ENCODE data around the gene RYR2.

The RYR2 gene

DNA sequence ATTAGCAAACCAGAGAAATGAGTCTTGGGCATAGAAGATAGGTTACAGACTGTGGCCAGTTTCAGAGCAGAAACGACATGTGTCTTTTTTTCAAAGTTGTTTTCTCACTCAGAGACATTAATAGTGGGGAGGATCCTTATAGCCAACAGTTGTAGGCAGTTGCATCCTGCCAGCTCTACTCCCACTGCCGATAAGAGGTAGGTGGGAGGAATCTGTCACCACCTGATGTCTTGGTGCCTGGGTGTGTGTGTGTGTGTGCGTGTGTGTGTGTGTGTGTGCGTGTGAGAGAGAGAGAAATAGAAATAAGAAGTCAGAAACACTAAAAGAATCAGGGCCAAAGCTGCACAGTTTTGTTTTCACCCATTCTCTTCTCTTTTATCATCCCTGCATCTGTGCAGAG lies 629.3 kb downstream of the RYR2 start:
- TF ChIP-seq, protein P1, sequence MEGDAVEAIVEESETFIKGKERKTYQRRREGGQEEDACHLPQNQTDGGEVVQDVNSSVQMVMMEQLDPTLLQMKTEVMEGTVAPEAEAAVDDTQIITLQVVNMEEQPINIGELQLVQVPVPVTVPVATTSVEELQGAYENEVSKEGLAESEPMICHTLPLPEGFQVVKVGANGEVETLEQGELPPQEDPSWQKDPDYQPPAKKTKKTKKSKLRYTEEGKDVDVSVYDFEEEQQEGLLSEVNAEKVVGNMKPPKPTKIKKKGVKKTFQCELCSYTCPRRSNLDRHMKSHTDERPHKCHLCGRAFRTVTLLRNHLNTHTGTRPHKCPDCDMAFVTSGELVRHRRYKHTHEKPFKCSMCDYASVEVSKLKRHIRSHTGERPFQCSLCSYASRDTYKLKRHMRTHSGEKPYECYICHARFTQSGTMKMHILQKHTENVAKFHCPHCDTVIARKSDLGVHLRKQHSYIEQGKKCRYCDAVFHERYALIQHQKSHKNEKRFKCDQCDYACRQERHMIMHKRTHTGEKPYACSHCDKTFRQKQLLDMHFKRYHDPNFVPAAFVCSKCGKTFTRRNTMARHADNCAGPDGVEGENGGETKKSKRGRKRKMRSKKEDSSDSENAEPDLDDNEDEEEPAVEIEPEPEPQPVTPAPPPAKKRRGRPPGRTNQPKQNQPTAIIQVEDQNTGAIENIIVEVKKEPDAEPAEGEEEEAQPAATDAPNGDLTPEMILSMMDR (IDR thresholded peaks at IDR 0.05), result no peak

DNA sequence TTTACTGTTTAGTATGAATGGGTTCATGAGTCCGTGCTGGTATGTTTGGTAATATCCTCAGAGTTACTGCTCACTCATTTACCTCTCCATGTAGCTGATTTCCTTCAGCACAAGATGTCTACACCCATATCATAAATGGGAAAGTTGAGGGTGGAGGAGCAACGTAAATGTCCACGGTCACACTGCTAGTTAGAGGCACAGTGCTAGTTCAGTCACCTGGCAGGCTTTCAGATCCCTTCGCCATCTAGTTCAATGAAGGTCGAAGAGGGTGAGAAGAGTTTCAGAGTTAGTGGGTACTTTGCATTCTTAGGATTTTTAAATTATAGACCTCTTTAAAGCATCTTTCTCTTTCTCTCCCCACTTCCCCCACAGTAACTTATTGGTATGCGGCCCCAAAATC lies 630.0 kb downstream of the RYR2 start:
- H3K27ac ChIP-seq, result no peak overlapping the region
- TF ChIP-seq, protein P1 (IDR thresholded peaks at IDR 0.05), result no peak
- no peak overlapping the region for H3K4me3 ChIP-seq
- no peak for DNase-seq (ENCODE audit: low spot score)

More for the DNA sequence above, 629.3 kb downstream of the RYR2 start:
- no peak for DNase-seq (ENCODE audit: low spot score)
- Histone ChIP-seq H3K4me3 (no peak overlapping the region), H3K27ac (no peak overlapping the region)

DNA sequence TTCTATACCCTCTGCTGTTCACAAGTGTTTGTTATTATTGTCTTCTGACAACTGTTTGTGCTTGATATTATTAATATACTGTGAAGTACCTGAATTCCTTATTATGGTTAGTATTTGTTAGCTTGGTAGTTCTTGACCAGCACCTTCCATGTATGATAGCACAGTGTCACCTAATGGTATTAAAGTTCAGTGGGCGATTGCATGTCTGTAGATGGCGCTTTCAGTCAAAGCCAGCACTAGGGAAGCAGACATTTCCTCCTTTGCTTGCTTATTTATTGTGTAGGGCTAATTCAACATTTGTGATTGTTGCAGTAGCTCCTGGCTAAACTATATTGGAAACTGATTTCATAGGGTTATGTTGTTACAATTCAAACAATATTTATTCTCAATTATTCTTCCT lies 630.8 kb downstream of the RYR2 start:
- no peak overlapping the region for H3K4me3 ChIP-seq
- no peak for DNase-seq (ENCODE audit: low spot score)
- no peak overlapping the region for H3K27ac ChIP-seq
- TF ChIP-seq, protein P1 (IDR thresholded peaks at IDR 0.05), result no peak

DNA sequence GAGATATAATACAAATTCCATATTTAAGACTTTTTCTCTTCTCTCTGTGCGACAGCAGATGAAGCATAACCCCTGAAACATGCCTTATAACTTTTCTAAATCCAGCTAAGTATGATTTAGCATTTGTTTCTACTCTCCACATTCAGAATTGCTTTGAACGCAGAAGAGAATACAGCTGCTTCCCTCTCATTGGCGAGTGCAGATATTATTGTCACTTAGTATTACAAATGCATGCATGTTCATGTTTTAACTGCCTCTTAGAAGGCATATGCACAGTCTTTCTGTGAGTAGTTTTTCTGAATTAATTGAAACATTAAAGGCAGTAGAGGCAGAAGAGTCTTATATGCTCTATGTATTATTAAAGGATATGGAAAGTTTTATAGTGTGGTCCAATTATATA lies 631.6 kb downstream of the RYR2 start:
- no peak overlapping the region for H3K4me3 ChIP-seq
- no peak for DNase-seq (ENCODE audit: low spot score)
- H3K27ac ChIP-seq, result no peak overlapping the region
- TF ChIP-seq, protein P1 (IDR thresholded peaks at IDR 0.05), result no peak

DNA sequence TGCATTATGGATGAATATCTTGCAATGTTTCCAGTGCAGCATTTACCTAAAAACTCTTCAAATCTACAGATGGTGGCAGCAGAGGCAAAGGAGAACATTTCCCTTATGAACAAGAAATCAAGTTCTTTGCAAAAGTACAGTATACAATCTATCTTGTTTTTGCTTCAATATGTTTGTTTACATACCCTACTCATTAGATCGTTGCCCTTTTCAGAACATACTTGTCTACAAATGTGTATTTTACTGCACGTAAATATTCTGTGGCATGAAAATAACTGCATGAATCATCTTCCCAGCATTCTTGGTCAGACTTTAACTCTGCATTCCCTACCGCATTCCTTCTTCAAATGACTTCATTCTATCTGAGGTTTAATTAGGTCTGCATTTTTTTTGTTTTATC lies 636.0 kb downstream of the RYR2 start:
- Histone ChIP-seq H3K4me3 (no peak overlapping the region), H3K27ac (no peak overlapping the region)
- TF ChIP-seq, protein P1 (IDR thresholded peaks at IDR 0.05), result no peak
- DNase-seq (ENCODE audit: low spot score), result no peak

DNA sequence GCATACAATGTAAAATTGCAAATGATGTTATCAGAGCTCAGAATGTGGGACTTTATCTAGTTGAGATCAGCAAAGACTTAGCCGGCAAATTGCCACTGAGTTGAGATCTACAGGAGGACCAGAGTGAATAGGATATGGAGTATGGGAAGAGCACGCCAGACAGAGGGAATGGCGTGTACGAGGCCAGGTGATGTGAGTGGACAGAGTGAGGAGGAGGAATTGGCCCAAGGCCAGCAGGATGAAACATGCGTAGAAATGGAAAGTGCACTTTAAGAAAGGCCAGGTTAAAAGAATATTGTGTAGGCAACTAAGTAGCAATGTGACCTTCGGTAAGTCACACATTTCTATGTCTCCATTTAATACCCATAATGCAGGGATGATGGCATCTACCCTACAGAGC lies 637.7 kb downstream of the RYR2 start:
- no peak for DNase-seq (ENCODE audit: low spot score)
- TF ChIP-seq, protein P1 (IDR thresholded peaks at IDR 0.05), result no peak

DNA sequence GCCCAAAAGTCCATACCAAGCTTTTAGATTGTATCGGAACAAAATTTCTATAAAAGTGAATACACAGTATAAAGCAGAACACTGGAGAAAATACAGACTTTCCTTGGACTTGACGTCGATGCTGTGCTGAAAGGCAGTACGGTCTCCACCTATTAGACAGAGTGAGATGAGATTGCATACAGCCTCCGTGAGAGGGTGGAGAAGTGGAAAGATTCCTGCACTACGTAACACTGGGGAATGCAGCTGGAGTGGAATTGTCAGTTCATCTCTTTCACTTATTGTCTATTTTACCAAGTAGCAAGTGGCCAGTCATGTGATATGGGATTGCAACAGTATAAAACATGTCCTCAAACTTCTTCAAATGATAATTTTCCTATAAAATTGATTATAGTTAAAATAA lies 639.2 kb downstream of the RYR2 start:
- Histone ChIP-seq H3K27ac (no peak overlapping the region), H3K4me3 (no peak overlapping the region)
- TF ChIP-seq, protein P1 (IDR thresholded peaks at IDR 0.05), result no peak
- no peak for DNase-seq (ENCODE audit: low spot score)

More for the DNA sequence above, 637.7 kb downstream of the RYR2 start:
- Histone ChIP-seq H3K4me3 (no peak overlapping the region), H3K27ac (no peak overlapping the region)
